ENCODE results near the gene FHIP1A.
A peak's percentile ranks its signal among the peaks of the same experiment; 100 is the strongest.

Gene FHIP1A

GRCh38 chr4:151439320-151439719 lies 30.3 kb downstream of the FHIP1A start:
- TF ChIP-seq ZFX (IDR thresholded peaks at IDR 0.05): no peak
- TF ChIP-seq CTCF (conservative IDR thresholded peaks at IDR 0.05): no peak
- H3K27ac ChIP-seq: no peak overlapping the region

GRCh38 chr4:151442002-151442401 lies 33.0 kb downstream of the FHIP1A start:
- TF ChIP-seq CTCF (conservative IDR thresholded peaks at IDR 0.05) (no peak), ZFX (IDR thresholded peaks at IDR 0.05) (no peak)

GRCh38 chr4:151443247-151443646 lies 34.3 kb downstream of the FHIP1A start:
- TF ChIP-seq ZFX (IDR thresholded peaks at IDR 0.05) (no peak), CTCF (conservative IDR thresholded peaks at IDR 0.05) (no peak)
- no peak overlapping the region for H3K27ac ChIP-seq

More at GRCh38 chr4:151442002-151442401, 33.0 kb downstream of the FHIP1A start:
- no peak overlapping the region for H3K27ac ChIP-seq

GRCh38 chr4:151443752-151444151 lies 34.8 kb downstream of the FHIP1A start:
- no peak for TF ChIP-seq CTCF (conservative IDR thresholded peaks at IDR 0.05)
- no peak overlapping the region for H3K27ac ChIP-seq

GRCh38 chr4:151446208-151446607 lies 37.2 kb downstream of the FHIP1A start:
- TF ChIP-seq ZFX (IDR thresholded peaks at IDR 0.05) (no peak), CTCF (conservative IDR thresholded peaks at IDR 0.05) (no peak)
- H3K27ac ChIP-seq: no peak overlapping the region

GRCh38 chr4:151454513-151454912 lies 45.5 kb downstream of the FHIP1A start:
- no peak overlapping the region for H3K27ac ChIP-seq
- TF ChIP-seq CTCF (conservative IDR thresholded peaks at IDR 0.05) (no peak), ZFX (IDR thresholded peaks at IDR 0.05) (no peak)

GRCh38 chr4:151455212-151455611 lies 46.2 kb downstream of the FHIP1A start:
- TF ChIP-seq ZFX (IDR thresholded peaks at IDR 0.05) (no peak), CTCF (conservative IDR thresholded peaks at IDR 0.05) (peak; percentile 19)
- H3K27ac ChIP-seq: no peak overlapping the region
